Uterus (tissue), 2 donors: ENCODE data around the gene ADGRL3.

Experiments used
- POLR2A ChIP-seq, 2 donors: fragments of 450-650 bp; IDR thresholded peaks; one replicate each; pipeline ENCODE4 v1.6.1; 2016; ENCODE audit warnings: antibody characterized with exemption in 2 of 2, mild to moderate bottlenecking in 1 of 2, moderate library complexity in 1 of 2
- TF ChIP-seq, protein P1 (sequence below), 4 experiments: fragments of 200-600 bp in 2 of 4; fragments of 450-650 bp in 2 of 4; sonication (generic) in 2 of 4; IDR thresholded peaks; one replicate each; pipeline ENCODE4 v1.5.1; 2016 to 2019; ENCODE audit warnings: antibody characterized with exemption in 4 of 4, mild to moderate bottlenecking in 2 of 4, moderate library complexity in 1 of 4

DNA sequence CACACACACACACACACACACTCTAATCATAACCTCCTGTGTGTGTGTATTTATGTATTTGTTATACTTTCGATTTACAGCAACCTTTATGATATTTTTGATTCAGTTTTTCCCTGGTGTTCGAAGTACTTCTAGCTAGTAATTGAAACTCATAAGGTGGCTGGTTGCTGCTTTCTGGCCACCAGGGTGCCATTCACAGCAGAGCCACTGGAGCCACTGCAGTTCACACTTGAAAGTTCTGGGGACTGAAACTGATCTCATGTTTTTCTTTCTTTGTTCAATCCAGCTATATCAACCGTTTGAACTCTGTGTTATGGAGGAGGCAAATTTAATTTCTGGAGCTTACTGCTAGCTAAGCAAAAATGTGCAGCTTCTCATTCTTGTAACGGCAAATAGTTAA, 419.4 kb downstream of the ADGRL3 start:
- TF ChIP-seq, protein P1, sequence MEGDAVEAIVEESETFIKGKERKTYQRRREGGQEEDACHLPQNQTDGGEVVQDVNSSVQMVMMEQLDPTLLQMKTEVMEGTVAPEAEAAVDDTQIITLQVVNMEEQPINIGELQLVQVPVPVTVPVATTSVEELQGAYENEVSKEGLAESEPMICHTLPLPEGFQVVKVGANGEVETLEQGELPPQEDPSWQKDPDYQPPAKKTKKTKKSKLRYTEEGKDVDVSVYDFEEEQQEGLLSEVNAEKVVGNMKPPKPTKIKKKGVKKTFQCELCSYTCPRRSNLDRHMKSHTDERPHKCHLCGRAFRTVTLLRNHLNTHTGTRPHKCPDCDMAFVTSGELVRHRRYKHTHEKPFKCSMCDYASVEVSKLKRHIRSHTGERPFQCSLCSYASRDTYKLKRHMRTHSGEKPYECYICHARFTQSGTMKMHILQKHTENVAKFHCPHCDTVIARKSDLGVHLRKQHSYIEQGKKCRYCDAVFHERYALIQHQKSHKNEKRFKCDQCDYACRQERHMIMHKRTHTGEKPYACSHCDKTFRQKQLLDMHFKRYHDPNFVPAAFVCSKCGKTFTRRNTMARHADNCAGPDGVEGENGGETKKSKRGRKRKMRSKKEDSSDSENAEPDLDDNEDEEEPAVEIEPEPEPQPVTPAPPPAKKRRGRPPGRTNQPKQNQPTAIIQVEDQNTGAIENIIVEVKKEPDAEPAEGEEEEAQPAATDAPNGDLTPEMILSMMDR (IDR thresholded peaks at IDR 0.05): no peak
- no peak for TF ChIP-seq POLR2A (IDR thresholded peaks at IDR 0.05)
